GM12875 (cell line): ENCODE measurements around the gene CFL1.

Source experiments
- H3K4me3 ChIP-seq: one replicate; pipeline ENCODE4 v1.5.1; 2011; ENCODE audit warnings: low read depth, low read length, control low read depth
- CTCF ChIP-seq: IDR thresholded peaks from 2 replicates; pipeline ENCODE4 v1.5.1; 2011; ENCODE audit warnings: low read depth, mild to moderate bottlenecking, control low read depth, inconsistent platforms, low read length, moderate library complexity, borderline replicate concordance; ENCODE audit not compliant: insufficient read depth

Gene CFL1

GRCh38 chr11:65817835-65818680, 39.9 kb downstream of the CFL1 start:
- peak; percentile 99 for TF ChIP-seq CTCF
- H3K4me3 ChIP-seq = peak overlapping the region; percentile 44

- H3K4me3 ChIP-seq = no peak overlapping the region
Measured at GRCh38 chr11:65817312-65817834, 40.6 kb downstream of the CFL1 start.

GRCh38 chr11:65816696-65817095, 41.3 kb downstream of the CFL1 start:
- no peak overlapping the region for H3K4me3 ChIP-seq
- TF ChIP-seq CTCF = no peak

More at GRCh38 chr11:65817312-65817834, 40.6 kb downstream of the CFL1 start:
- no peak for TF ChIP-seq CTCF

- H3K4me3 ChIP-seq = no peak overlapping the region
- TF ChIP-seq CTCF = no peak
Measured at GRCh38 chr11:65814986-65815565, 42.9 kb downstream of the CFL1 start.

GRCh38 chr11:65814131-65814985, 43.6 kb downstream of the CFL1 start:
- no peak overlapping the region for H3K4me3 ChIP-seq
- TF ChIP-seq CTCF = no peak

GRCh38 chr11:65811764-65812475, 46.1 kb downstream of the CFL1 start:
- TF ChIP-seq CTCF = no peak
- no peak overlapping the region for H3K4me3 ChIP-seq
